DOHH2 (cell line): ENCODE results near the gene DHX38.

ENCODE experiments used
- EZH2phosphoT487 ChIP-seq: fragments of 200-600 bp; sonication (generic); IDR thresholded peaks from 2 replicates; pipeline ENCODE4 v1.6.1; 2017; ENCODE audit warnings: borderline replicate concordance, mild to moderate bottlenecking, antibody characterized with exemption, low read length, moderate library complexity, mixed read lengths
- TF ChIP-seq, protein P1 (sequence below): fragments of 200-600 bp; sonication (generic); IDR thresholded peaks from one replicate; pipeline ENCODE4 v1.5.1; 2014; ENCODE audit warnings: antibody characterized with exemption, mild to moderate bottlenecking, low read depth, low read length; ENCODE audit not compliant: poor library complexity, severe bottlenecking

DNA sequence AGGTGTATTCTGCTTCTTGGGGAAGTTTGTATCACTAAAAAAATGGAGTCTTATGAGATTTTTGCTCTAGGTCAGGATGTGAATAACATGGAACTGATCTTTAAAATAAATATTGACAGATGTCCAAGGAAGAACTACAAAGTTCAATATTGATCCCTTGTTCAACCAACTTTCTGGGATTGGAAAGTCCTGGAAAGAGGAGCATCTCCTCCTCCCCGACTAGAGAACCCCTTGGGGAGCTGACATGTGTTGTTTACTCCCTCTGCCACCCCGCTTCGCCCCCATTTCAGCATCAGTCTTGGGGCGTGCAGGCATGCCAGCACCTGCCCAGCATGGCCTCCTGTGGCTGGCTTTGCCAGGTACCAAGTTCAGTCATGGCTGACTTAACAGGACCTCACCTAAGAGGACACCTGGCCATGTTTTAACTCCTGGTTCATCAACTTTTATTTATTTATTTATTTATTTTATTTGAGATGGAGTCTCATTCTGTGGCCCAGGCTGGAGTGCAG, 44.5 kb downstream of the DHX38 start:
- TF ChIP-seq, protein P1, sequence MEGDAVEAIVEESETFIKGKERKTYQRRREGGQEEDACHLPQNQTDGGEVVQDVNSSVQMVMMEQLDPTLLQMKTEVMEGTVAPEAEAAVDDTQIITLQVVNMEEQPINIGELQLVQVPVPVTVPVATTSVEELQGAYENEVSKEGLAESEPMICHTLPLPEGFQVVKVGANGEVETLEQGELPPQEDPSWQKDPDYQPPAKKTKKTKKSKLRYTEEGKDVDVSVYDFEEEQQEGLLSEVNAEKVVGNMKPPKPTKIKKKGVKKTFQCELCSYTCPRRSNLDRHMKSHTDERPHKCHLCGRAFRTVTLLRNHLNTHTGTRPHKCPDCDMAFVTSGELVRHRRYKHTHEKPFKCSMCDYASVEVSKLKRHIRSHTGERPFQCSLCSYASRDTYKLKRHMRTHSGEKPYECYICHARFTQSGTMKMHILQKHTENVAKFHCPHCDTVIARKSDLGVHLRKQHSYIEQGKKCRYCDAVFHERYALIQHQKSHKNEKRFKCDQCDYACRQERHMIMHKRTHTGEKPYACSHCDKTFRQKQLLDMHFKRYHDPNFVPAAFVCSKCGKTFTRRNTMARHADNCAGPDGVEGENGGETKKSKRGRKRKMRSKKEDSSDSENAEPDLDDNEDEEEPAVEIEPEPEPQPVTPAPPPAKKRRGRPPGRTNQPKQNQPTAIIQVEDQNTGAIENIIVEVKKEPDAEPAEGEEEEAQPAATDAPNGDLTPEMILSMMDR = no peak
- no peak for TF ChIP-seq EZH2phosphoT487
